Stimulated activated CD4-positive, alpha-beta T cell treated with anti-CD3 and anti-CD28 coated beads, Interleukin-2, amount 100 ng/mL, for 48 hours (primary cell): Measurements from ENCODE around the gene CPA3.

Source experiments
- DNase-seq, 2 donors: peaks; one replicate each; pipeline ENCODE4 v3.0.0-alpha.2; 2020

The CPA3 gene

GRCh38 chr3:148924562-148924961, 59.5 kb downstream of the CPA3 start:
- DNase-seq, result no peak

GRCh38 chr3:148925845-148926244, 60.7 kb downstream of the CPA3 start:
- no peak for DNase-seq

GRCh38 chr3:148930752-148931151, 65.7 kb downstream of the CPA3 start:
- DNase-seq, result no peak

GRCh38 chr3:148931574-148931973, 66.5 kb downstream of the CPA3 start:
- no peak for DNase-seq

- no peak for DNase-seq
Measured at GRCh38 chr3:148932972-148933371, 67.9 kb downstream of the CPA3 start.

GRCh38 chr3:148937467-148938255, 72.6 kb downstream of the CPA3 start:
- DNase-seq, result no peak

GRCh38 chr3:148938306-148938705, 73.2 kb downstream of the CPA3 start:
- no peak for DNase-seq

GRCh38 chr3:148938936-148939335, 73.8 kb downstream of the CPA3 start:
- no peak for DNase-seq

GRCh38 chr3:148940983-148941382, 75.9 kb downstream of the CPA3 start:
- no peak for DNase-seq

- peak in 1 of 2 donors; percentile 6 for DNase-seq
Measured at GRCh38 chr3:148943506-148944205, 78.6 kb downstream of the CPA3 start.

GRCh38 chr3:148945116-148945515, 80.0 kb downstream of the CPA3 start:
- DNase-seq, result no peak
